ENCODE results near the gene PPP2R5A. TPM values are rescaled to one million over a fixed set of nuclear protein-coding genes. Genes with fewer than 3 reads are reported as not detected.
A peak's percentile ranks its signal among the peaks of the same experiment; 100 is the strongest.

PPP2R5A gene
- total RNA-seq, result 80.7 TPM
- long read RNA-seq, transcript PPP2R5A-201 (13 exons, 3,128 nt), result major isoform, 30 of 45 reads
- long read RNA-seq, partial matches to known transcripts, result 10 of 45 reads
- long read RNA-seq, other reads (novel, unspliced or antisense), result 5 of 45 reads

GRCh38 chr1:212284744-212285684 lies at the start of gene PPP2R5A:
TSS of gene PPP2R5A (plus strand) at chr1:212285410. CDS start at chr1:212286111, 701 bp downstream.
- DNase-seq (peak; percentile 100), ATAC-seq (peak; percentile 95)
- intact Hi-C loops (cut with micrococcal nuclease), result loop anchor here (10.0 kb wide), 1 partner anchor 50 kb away; no protein-coding TSS in a partner anchor

GRCh38 chr1:212235857-212236256 lies 49.4 kb upstream of the PPP2R5A start:
- DNase-seq (no peak), ATAC-seq (no peak)
- intact Hi-C loops (cut with micrococcal nuclease), result loop anchor here (10.0 kb wide), 1 partner anchor 49 kb away; the partner anchor contains the start of gene PPP2R5A

DNA sequence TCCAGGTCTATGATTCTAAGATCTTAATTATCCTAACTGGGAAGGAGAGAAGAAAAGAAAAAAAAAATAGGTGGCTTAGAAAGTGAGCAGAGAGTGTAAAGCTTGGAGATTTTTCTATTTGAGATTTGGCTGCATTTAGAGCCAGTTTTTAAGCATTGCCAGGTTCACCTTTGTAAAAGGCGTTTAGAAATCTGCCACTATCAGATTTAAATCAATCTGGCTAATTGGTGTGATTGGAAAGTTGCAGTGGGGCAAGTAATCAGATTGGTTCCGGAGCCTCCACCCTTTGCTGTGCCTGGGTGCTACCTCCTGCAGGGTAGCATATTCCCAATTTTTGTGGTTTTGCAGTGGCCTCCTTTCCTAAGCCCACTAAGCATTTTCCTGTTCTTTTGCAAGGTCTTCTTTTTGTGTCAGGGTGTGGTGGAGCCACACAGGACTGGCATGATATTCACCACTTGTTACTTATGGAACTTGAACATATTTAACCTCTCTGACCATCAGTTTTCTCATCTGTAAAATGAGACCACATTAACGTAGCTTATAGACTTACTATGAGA lies 48.5 kb upstream of the PPP2R5A start:
- ATAC-seq (no peak), DNase-seq (no peak)
- intact Hi-C loops (cut with micrococcal nuclease), result loop anchor here (10.0 kb wide), 1 partner anchor 48 kb away; the partner anchor contains the start of gene PPP2R5A

DNA sequence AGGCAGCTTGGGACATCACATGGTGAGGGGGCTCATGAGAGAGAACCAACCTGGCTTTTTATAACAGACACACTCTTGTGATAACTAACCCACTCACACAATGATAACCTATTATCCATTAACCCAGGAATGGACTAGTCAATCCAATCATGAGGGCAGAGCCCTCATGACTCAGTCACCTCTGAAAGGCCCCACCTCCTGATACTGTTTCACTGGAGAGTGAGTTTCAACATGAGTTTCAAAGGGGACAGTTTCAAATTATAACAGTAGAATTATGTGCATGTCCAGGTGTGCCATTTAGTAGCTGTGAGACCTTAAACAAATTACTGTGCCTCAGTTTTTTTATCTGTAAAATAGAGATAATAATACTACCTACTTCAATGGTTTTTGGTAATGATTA lies 47.6 kb upstream of the PPP2R5A start:
- intact Hi-C loops (cut with micrococcal nuclease), result loop anchor here (10.0 kb wide), 1 partner anchor 47 kb away; the partner anchor contains the start of gene PPP2R5A
- DNase-seq (no peak), ATAC-seq (no peak)

DNA sequence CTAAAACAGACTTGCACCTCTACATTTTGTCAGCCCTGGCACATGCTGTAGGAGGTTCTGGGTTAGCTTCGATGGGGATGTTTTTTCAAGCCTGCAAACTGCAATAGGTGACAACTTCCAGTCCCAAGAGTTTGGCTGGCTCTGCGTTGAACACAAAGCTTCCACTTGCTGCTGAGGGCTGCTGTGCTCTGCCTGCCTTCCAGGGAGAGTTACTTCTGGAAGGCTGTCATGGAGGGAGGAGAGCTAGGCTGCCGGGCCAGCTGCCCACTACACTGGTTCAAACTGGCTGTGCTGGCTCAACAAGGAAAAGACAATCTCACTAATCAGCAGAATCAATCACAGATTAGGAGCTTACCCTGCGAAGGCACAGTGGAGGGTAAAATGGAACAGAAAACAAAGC lies 46.7 kb upstream of the PPP2R5A start:
- peak; percentile 31 for ATAC-seq
- intact Hi-C loops (cut with micrococcal nuclease), result loop anchor here (10.0 kb wide), 1 partner anchor 46 kb away; the partner anchor contains the start of gene PPP2R5A
- DNase-seq, result peak; percentile 40

DNA sequence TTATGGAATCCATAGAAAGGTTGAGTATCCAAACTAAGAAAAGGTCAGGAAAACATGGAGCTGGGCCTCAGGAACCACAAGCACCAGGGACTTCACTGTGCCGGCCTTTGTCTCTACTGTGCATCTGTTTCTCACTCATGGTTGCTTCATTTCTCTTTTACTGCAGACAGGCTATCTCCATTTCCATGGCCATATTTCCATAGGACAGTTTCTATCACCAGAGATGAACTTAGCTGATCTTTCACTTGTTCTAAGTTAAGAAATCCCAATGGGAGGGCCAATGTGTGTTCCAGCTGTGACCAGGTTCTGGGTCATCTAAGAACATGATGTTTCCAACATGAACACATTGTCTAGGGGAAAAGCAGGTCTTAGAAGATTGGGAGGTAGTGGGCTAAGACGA lies 43.7 kb upstream of the PPP2R5A start:
- DNase-seq (no peak), ATAC-seq (peak; percentile 24)
- intact Hi-C loops (cut with micrococcal nuclease), result no loop called here

GRCh38 chr1:212241957-212242287 lies 43.3 kb upstream of the PPP2R5A start:
- ATAC-seq (no peak), DNase-seq (no peak)
- intact Hi-C loops (cut with micrococcal nuclease), result no loop called here

GRCh38 chr1:212242288-212242984 lies 42.8 kb upstream of the PPP2R5A start:
- peak; percentile 58 for ATAC-seq
- intact Hi-C loops (cut with micrococcal nuclease), result no loop called here
- no peak for DNase-seq

GRCh38 chr1:212242985-212243308 lies 42.3 kb upstream of the PPP2R5A start:
- DNase-seq (no peak), ATAC-seq (no peak)
- intact Hi-C loops (cut with micrococcal nuclease), result no loop called here

DNA sequence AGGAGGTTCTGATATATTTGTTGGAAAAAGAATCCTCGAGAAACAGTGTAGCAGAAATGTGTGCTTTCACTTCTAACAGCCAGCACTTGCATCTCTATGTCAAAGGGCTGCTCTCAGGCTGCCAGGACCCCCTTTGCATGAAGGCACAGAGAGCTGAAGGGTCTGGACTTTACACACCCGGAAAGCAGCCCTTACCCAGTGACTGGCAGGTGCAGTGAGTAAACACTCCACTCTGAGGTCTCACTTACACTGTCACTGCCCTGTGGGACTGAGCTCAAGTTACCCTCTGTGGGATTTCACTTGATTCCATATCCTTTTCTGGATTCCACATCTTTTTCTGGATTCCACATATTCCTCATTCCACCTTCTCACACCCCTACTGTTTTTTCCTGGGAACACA lies 40.8 kb upstream of the PPP2R5A start:
- DNase-seq (no peak), ATAC-seq (no peak)
- intact Hi-C loops (cut with micrococcal nuclease), result no loop called here

DNA sequence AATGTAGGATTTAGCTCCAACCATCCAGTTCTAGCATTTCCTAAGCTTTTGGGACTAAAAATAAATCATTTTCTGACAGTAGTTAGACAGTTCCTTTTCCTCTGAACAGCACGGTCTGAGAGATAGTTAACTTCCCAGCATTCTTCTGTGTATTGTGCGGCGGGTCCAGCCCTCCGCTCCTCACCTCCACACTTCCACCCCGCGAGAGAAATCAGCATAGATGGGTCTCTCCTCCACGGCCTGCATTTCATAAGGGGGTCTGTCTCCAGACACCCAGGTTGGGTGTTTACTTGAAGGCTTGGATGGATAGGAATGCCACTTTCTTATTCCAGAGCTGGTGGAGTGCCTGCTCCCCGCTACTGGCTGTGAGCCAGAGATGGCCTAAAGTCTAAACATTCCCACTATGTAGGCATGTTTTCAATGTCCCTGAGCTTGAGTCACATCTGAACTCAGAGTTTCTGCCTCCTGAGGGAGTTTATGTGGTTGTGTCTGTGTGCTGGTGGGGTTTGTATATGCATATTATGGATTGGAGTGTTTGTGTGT lies 38.0 kb upstream of the PPP2R5A start:
- ATAC-seq, result peak; percentile 58
- intact Hi-C loops (cut with micrococcal nuclease), result no loop called here
- peak; percentile 34 for DNase-seq

GRCh38 chr1:212247988-212248387 lies 37.2 kb upstream of the PPP2R5A start:
- ATAC-seq (no peak), DNase-seq (no peak)
- intact Hi-C loops (cut with micrococcal nuclease), result no loop called here

GRCh38 chr1:212254853-212255363 lies 30.3 kb upstream of the PPP2R5A start:
- intact Hi-C loops (cut with micrococcal nuclease), result no loop called here
- ATAC-seq (no peak), DNase-seq (no peak)

- intact Hi-C loops (cut with micrococcal nuclease), result no loop called here
- ATAC-seq (peak; percentile 26), DNase-seq (no peak)
These were observed 29.4 kb upstream of the PPP2R5A start for GRCh38 chr1:212255705-212256307.

- intact Hi-C loops (cut with micrococcal nuclease), result no loop called here
- peak; percentile 62 for ATAC-seq
- DNase-seq, result no peak
These were observed 28.8 kb upstream of the PPP2R5A start for GRCh38 chr1:212256369-212256768.

DNA sequence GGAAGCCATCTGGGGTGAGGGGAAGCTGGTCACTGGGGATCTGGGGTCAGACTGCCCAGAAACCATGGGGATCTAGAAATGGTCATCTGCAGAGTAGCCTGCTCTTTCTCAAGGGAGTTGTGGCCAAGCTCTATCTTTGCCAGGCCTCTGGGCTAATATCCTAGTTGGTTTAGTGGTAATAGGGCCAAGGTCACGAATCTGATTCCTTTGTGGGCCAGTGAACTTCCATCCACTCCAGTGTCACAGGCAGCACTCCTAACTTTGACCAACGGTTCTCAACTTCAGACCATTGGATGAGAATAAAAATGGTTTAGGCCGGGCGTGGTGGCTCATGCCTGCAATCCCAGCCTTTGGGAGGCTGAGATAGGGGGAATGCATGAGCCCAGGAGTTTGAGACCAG lies 28.1 kb upstream of the PPP2R5A start:
- DNase-seq (no peak), ATAC-seq (no peak)
- intact Hi-C loops (cut with micrococcal nuclease), result no loop called here

GRCh38 chr1:212259693-212260480 lies 25.3 kb upstream of the PPP2R5A start:
- intact Hi-C loops (cut with micrococcal nuclease), result no loop called here
- ATAC-seq (no peak), DNase-seq (no peak)
